Hematopoietic multipotent progenitor cell treated with erythropoietin and hydrocortisone succinate and interleukin-3 and kit ligand, for 17 days (in vitro differentiated cells): ENCODE results near the gene TLL2.

Experiments used
- DNase-seq: peaks from one replicate; pipeline ENCODE4 v3.0.0-alpha.2; 2015; ENCODE audit warnings: low spot score

Gene TLL2

DNA sequence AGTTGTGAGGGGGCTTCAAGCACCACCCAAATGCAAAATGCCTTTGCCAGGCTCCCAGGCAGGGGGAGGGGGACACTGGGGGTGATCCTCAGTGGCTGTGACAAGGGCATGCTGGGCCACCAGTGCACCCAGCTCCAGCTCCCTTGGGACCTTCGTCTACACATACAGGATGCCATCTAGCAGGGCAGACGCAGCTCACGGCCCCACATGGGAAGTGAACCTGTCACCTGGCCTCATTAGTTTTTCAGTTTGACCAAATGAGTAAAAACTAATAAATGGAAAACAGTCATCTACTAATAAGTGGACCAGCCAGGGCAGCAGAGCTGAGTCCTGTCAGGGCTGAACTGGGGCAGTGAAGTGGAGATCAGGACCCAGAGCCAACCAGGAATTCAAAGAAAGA, 50.2 kb downstream of the TLL2 start:
- no peak for DNase-seq

DNA sequence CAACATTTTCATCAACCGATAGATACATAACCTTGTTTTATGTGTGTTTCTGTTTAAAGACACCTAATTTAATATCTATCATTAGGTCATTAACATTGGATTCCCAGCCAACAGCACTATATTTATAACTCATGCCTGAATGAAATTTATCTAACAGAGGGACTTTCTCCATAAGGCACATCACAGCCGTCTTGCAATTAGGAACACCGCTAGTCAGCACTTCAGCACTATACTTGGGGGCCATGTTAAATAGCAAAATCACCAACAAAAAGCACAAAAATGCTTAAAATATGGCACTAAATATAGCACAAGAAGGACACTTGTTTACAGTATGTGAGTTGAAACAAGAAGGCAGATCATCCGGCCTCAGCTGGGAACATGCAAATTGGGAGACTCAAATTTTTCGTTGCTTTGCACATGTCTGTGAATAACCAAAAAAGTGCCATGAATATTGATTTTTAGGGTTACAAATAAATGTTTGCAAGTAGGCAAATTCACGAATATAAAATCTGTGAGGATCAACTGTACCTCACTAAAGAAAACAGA, 51.0 kb downstream of the TLL2 start:
- no peak for DNase-seq

DNA sequence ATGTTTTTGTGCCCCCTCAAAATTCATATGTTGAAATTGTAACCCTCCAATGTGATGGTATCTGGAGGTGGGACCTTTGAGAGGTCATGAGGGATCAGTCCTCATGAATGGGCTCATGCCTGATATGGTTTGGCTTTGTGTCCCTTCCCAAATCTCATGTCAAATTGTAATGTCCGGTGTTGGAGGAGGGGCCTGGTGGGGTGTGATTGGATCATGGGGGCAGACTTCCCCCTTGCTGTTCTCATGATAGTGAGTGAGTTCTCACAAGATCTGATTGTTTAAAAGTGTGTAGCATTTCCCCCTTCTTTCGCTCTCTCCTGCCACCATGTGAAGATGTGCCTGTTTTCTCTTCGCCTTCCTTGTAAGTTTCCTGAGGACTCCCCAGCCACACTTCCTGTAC, 53.4 kb downstream of the TLL2 start:
- no peak for DNase-seq

DNA sequence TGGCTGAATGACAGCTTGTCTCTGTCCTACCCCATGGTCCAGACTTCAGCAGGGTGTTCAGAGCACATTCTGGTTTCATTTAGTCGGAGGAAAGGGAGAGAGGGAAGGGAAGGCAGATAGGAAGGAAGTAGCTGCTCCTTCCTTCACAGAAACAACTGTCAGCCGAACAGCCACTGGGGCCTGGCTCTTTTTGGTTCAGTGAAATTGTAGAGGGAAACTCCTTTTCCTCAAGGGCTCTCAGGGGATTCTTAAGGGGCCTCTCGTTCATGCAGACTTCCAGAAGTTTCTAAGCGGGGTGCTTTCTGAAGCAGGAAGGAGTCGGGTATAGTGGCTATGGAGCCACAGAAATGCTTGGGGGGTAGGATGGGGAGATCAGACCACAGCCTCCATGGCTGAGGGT, 56.4 kb downstream of the TLL2 start:
- no peak for DNase-seq

DNA sequence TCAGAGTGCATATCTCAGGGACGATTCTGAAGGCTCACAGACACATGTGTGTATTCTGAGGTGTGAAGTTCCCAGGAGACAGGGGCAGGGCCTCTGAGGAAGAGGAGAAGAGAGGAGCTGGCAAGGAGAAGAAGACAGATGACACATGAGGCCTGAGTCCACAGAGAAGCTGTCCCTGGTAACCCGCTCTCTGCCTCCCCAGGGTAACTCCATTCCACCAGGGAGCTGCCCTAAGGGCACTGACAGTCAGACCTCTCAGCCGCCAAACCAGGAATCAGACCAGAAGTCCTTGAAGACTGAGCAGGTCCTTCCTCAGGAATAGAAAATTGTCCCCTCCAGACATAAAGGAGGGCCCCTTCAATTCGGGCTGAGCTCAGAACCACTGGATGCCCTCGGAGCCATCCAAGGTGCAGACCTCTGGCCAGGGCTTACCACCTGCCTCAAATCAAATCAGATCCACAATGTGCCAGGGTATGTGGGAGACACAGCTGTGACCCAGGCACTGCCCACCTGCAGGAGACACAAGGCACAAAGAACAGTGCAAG, 57.4 kb downstream of the TLL2 start:
- DNase-seq = no peak

DNA sequence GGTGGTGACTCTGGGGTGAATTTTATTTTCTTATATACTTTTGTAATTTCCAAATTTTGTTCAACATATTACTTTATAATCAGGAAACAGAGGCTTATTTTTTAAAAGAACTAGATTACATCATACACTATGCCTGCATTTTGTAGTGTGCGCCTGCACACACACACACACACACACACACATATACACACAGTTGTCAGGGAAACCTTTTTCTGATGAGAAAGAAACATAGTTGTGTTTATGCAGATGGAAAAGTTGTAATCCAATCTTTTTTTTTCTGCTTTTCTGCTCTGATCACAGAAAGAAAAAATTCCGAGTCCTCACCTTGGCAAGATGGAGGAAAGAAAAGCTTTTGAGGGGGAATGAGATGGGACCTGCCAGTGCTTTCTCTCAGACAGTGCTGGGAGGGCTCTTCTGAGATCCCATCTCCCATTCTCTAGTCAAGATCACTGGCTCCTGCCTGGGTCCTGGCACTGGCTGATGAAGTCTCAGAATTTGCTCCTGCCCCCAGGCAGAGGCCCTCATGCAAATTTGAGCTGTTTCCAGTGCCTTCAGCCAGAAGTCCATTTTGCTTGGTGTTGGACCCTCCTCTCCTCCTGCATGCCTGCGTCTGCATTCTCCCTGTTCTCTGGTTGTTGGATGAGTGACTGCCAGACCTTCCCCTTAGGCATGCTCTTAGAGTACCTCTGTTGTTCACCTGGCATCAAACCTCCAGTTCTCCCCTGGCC, 59.7 kb downstream of the TLL2 start:
- no peak for DNase-seq

DNA sequence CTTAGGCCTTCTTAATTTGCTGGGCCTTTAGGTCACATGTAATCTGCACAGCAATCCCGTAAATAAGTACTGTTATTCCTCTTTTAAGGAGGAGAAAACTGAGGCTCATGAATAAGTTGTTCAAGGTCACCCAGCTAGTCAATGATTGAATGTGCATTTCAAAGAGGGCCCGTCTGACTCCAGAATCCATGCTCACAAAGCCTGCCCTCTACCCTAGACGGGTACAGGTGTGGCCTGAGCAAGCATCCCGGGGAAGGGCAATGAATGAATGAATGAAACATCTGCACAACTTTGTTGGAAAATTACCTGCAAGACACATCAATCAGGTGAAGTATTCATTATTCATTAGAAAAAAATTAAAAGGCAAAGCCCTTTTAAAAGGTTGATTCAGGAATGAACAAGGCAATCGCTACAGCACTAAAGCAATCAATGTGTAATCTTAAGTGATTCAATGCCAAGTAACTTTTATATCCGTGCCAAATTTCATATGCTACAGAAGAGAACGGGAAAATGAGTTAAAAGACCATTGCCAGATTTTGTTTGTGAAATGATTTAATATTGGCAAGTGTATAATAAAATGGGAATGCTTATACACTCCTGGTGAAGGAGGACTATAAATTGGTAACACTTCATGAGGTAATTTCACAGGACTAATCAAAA, 61.1 kb downstream of the TLL2 start:
- DNase-seq = no peak

DNA sequence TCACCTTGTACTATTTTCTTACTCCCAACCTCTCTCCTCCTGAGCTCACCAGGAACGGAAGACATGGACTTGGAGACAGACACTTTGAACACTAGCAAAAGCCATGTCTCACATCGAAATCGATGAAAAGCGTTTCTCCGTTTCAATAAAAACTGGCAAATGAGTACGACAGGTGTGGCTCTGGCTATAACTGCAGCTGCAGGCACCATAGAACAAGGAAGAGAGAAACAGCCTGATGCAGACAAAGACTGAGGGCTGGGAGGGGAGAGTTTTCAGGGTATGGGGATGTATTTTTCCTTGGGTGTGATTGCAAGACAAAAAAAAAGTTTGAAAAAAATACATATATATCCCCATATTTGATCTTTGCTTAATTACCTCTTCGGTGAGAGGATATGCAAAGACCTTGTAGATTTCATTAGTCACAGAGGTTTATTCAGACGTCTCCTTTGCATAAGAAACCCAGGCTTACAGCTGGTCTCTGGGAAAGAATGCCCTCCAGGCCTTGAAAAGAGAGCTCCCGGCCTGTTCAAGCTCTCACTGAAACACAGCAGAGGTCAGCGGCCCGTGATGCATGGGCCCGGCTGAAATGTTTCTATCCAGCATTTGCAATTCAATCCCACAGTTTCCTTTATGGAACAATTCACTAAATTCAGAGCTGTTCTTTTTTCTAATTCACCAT, 63.1 kb downstream of the TLL2 start:
- DNase-seq = no peak

DNA sequence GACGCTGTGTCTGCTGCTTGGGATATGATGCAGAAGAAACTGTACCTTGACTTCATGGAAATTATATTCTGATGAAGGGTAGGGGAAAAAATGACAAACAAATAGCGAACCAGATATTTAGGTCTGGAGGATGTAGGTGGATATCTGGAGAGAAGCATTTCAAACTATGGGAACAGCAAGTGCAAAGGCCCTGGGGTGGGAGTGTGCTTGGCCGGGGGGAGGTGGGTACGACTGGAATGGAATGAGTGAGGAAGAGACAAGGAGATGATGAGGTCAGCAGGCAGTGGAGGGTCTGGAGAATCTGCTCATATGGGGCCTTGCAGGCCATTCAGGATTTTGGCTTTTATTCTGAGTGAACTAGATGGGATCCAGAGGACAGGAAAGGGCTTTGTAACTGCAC, 65.2 kb downstream of the TLL2 start:
- DNase-seq = no peak

DNA sequence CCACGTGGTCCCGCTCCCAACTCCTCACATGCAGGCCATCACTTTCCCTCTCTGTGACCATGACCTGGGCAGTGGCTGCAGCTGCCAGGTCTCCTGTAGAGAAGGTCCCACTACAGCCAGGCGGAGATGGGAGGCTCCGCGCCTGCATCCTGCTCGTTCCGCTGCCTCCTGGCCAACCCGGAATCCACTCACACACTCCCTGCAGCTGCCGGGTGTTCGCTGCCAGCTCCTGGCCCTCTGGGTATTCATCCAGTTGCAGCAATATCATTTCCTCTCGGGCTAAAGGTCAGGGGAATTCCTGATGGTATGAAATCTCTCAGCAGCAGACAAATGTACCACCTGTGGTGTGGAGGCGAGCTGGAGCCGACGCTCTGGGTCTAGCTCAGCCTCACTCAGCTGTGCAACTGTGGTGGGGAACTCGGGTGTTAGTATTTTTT, 65.7 kb downstream of the TLL2 start:
- DNase-seq = no peak

DNA sequence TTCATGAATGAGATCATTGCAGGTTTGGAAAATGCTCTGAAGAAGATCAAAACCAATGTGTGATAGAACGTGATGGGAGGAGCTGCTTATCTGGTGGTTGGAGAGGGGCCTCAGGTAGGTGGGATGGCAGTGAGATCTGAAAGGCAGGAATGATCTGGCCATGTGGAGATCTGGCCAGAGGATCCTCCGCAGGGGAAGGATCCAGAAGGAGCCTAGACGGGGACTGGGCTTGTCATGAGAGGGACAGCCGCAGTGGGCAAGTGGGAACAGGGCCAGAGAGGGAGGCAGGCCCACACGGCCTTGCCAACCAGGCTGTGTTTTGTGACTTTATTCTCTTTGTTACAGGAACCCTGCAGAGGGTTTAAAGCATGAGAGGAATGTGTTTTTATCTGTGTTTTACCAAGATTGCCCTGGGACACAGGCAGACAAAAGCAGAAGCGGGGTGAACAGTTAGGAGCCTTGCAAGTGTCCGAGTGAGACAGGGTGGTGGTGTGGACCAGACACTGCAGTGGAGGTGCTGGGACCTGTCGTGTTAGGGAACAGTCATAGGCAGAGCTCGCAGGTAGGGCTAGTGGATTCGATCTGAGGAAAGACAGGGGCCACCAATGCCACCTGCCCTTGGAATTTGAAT, 66.6 kb downstream of the TLL2 start:
- DNase-seq = no peak

DNA sequence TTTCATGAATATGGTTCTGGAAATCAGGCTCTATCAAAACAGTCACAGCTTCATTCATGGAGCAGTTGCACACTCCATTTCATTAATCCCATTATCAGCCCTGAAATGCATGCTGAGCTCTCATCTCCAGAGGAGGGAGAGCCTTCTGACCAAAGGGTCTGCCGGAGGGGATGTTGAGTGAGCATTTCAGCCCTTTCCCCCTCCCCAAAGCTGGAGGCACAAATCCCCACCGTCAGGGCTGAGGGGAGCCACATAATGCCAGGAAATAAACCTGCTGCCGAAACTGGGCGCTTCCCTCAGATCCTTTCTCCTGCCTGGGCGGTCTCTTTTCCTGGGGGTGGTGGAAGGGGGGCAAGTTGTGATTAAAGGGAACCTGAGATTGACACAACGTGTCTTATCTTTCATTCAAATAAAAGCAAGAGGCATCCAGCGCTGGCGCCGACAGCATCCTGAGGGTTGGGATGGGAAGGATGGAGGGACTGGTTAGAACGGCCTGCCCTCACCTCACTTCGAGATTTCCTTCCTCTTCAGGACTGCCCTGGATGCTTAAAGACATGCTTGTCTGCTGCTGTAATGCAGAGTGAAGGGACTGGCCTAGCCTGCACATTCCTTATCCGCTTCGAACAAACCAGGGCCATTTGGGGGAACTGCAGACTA, 71.6 kb downstream of the TLL2 start:
- no peak for DNase-seq

DNA sequence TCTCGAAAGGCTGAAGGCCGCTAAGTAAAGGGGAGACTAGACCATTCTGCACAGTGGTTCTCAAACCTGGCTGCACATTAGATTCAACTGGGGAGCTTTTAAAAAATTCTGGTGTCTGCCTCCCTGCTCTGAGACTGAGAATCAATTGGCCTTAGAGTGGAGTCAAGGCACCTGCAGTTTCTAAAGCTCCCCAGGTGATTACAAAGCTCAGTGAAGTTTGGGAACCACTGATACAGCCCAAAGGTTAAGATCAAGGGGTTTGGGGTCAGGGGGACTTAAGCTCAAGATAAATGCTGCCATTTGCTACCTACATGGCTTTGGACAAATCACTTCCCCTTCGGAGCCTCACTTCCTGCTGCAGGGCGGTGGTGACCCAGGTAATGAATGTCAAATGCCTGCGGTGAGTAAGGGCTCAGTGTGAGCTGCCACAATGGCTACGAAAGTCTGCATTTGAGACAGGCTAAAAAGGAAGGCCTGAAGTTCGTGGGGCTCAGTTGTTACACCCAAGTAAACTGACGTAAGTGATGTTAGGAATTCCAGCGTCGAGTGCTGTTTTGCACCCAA, 72.3 kb downstream of the TLL2 start:
- DNase-seq = no peak

DNA sequence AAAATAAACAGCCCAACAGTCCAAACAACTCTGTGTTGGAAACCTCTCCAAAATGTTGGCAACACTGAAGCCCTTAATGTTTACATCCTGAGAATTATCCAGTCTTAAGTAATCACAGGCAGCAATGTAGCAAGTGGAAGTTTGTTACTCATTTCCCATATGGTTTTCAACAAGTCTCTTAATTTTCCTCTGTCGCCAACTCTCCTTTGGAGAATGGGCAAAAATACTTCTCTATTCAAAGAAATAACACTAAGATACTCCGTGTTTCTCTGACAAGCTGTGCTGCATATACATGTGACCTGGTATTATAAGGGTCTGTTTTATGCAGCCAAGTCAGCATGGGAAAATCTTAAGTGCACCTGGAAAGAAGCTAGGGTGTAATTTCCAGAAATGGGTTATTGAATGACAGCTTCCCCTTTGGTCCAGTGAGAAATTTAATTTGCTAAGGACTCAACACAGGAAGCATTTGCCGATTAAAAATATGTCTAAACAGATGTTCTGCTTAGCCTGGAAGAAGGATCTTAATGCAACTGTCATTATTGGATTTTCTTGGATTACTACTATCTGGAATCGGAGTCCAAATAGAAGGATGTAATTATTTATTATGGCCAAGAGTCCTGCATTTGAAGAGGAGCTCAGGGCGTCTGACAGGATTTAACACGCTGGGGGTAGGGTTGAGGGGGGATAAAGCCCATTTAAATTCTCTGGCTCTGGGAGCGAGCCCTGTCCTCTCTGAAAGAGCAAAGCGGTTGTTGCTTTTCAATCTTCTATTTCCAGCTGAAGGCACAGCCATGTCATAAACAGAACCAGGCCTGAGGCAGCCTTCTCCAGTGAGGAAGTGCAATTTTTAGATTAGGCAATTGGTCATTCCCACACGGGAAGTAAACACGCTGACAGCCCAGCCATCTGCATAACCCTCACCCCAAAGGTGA, 73.1 kb downstream of the TLL2 start:
- no peak for DNase-seq

DNA sequence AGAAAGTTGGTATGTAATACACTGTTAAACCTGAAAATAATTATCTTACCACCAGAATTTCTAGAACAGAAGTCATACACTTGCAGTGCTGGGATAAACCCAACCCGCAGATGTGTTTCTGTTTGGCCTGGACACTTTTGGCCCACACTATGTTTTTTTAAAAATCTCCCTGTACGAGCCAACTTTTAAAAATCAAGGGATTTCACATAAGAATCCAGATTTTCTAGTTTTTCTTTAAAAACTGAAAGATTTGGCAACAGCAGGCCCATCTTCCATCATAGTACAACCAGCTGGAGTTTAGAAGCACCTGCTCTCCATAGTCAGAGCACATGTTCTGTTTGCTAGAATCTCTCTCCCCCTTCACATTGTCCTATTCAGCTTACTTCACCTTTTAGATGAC, 74.0 kb downstream of the TLL2 start:
- no peak for DNase-seq

DNA sequence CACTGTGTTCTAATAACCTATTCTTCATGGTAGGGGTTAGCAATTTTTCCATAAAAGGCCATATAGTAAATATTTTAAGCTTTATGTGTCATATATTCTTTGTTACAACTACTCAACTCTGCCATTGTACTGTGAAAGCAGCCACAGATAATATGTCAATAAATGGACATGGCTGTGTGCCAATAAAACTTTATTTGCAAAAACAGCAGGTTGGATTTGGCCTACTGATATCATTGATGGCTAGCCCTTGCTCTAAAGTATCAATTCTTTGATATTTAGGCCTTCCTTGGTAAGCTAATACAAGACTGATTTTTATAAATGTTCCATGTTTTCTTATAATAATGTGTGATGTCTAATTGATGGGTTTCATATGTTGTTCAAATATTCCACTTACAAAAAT, 77.7 kb downstream of the TLL2 start:
- no peak for DNase-seq

DNA sequence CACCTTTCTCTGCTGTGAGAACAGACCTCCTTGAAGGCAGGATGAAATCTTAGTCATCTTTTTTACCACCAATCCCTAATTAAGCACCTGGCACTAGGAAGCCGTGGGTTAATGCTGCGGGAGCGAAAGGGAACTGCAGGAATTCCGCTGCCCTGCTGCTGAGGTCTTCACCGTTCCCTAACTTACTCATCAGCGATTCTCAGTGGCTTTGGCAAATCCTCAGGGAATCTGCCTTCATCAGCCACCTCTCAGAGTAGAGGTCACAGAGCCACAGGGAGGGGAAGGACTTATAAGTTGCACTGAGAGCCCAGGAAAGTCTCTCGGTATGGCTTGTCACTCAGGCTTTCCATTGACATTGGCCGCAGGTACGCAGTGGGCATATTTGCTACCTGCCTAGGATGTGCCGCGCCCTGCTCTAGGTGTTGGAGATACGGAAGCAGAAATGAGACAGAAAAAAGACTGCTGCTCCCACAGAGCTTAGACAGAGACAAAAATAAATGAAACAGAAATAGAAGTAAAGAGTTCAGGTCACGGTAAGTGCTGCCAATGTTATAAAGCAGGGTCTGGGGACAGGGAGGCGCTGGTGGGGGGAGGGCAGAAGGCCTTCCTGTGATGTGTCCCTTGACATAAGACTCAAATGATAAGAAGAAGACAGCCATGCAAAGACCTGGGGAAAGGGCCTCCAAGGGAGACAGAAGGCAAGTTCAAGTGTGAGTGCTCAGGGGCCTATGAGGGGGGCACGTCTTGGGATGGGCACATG, 82.3 kb downstream of the TLL2 start:
- no peak for DNase-seq

DNA sequence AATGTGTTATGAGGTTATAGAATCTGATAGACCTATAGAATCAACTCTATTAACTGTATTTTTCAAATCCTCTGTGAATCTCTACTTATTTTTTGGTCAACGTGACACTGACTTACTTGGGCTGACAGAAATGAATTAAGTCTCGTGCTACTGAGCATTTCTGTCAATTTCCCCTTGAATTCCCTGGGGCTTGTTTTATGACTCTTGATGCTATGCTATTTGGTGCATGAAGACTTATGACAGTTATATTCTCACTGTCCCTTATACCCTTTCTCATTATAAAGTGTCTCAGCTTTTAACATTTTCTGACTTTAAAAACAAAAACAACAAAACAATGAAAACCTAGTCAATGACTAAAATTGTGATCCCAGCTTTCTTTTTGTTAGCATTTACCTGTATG, 86.4 kb downstream of the TLL2 start:
- no peak for DNase-seq

DNA sequence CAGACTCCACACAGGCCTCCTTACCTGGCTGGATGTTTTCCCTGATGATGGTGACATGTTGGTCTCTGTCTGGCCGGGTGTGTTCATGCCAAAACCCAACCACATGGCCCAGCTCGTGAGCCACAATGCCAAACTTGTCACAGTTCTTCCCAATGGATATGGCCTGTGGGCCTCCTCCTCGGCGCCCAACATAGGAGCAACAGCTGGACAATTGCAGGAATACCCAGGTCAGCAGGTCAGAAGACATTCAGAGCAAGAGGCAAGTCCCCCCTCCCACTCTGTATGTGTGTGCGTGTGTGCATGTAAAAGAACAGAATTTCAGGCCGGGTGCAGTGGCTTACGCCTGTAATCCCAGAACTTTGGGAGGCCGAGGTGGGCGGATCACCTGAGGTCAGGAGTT, 91.2 kb downstream of the TLL2 start:
- DNase-seq = no peak

DNA sequence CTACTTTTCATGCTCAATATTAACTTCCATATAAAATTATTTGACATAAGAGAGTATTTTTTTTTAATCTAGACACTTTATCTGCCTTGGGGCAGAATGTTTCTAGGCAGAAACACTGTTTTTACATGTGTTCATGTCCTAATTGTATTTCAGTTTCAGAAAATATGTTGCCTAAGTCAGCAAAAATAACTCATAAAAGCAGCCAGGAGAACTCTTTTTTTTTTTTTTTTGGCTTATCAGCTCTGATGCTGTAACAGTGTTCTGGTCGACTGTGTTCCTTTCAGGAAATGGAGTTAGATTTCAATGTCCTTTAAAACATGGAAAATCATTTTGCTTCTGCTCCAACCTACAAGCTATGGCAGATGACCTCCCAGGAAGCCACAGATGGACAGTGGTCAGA, 91.7 kb downstream of the TLL2 start:
- DNase-seq = no peak
